NCI-H82 treated with DMSO at 0.1 percent for 48 hours (cell line): ENCODE data around the gene NR4A3.

Source experiments
- DNase-seq: peaks from one replicate; lab custom pipeline; 2025; ENCODE audit not compliant: unreplicated experiment; lab: John Stamatoyannopoulos, UW

Gene NR4A3

GRCh38 chr9:99873943-99874584, 52.4 kb downstream of the NR4A3 start:
- no peak for DNase-seq

GRCh38 chr9:99876190-99876589, 54.5 kb downstream of the NR4A3 start:
- no peak for DNase-seq

- no peak for DNase-seq
These were observed 57.0 kb downstream of the NR4A3 start for GRCh38 chr9:99878651-99879050.

GRCh38 chr9:99881769-99882168, 60.1 kb downstream of the NR4A3 start:
- no peak for DNase-seq

GRCh38 chr9:99885747-99886146, 64.1 kb downstream of the NR4A3 start:
- no peak for DNase-seq

GRCh38 chr9:99889120-99889519, 67.4 kb downstream of the NR4A3 start:
- DNase-seq = no peak

GRCh38 chr9:99894826-99895225, 73.1 kb downstream of the NR4A3 start:
- no peak for DNase-seq

GRCh38 chr9:99895510-99895909, 73.8 kb downstream of the NR4A3 start:
- no peak for DNase-seq

- DNase-seq = no peak
These were observed 74.4 kb downstream of the NR4A3 start for GRCh38 chr9:99896119-99896518.

- no peak for DNase-seq
These were observed 81.7 kb downstream of the NR4A3 start for GRCh38 chr9:99903393-99903792.

- DNase-seq = no peak
These were observed 84.2 kb downstream of the NR4A3 start for GRCh38 chr9:99905833-99906402.

GRCh38 chr9:99906403-99907207, 84.9 kb downstream of the NR4A3 start, which contains the start of gene STX17:
TSS of gene STX17 (plus strand) at chr9:99906654. CDS start at chr9:99915240, 8,586 bp downstream.
- DNase-seq = no peak

GRCh38 chr9:99907208-99907532, 85.5 kb downstream of the NR4A3 start:
- no peak for DNase-seq

GRCh38 chr9:99911600-99911999, 89.9 kb downstream of the NR4A3 start:
- no peak for DNase-seq
